K562 (cell line): ENCODE results near the gene SERTM1. TPM values are rescaled to one million over a fixed set of nuclear protein-coding genes. Genes with fewer than 3 reads are reported as not detected.
A peak's percentile ranks its signal among the peaks of the same experiment; 100 is the strongest.

Experiments used
- ATAC-seq: fragments of 200-7000 bp; cut with Tn5 transposase; 3 replicates; pipeline ENCODE4 v1.9.1; 2020; ENCODE audit warnings: moderate library complexity
- BruUV-seq: library from RNA; stranded (reverse); fragments of 400-500 nt; replicated peaks from 2 replicates; lab custom pipeline; 2021; lab: Mats Ljungman, UMichigan
- CTCF ChIA-PET: fragments of 300-600 bp; formaldehyde crosslinking; extraction: SDS; loops from one replicate; lab custom pipeline; 2021; ENCODE audit warnings: low intra/inter-chr PET ratio; lab: Yijun Ruan, JAX
- POLR2A ChIA-PET: fragments of 300-600, 350-650 bp; sonication (Branson Sonifier 250); formaldehyde crosslinking; extraction: SDS; loops from one replicate; lab custom pipeline; 2021; ENCODE audit warnings: antibody characterized with exemption, inconsistent platforms; lab: Yijun Ruan, JAX
- DNase-seq, 4 experiments: peaks; one replicate each; pipeline versions ENCODE4 v3.0.0 to v3.0.0-alpha.2; 2011 to 2018; ENCODE audit warnings: low spot score in 3 of 4, mixed read lengths in 3 of 4; ENCODE audit errors: extremely low read depth in 1 of 4
- FAIRE-seq: peaks from 2 replicates; lab custom pipeline; 2011; peaks lifted over from hg19 to GRCh38; lab: Jason Lieb, UNC
- H2AFZ ChIP-seq: 2 replicates; pipeline ENCODE4 v1.6.0; 2011; ENCODE audit warnings: low read depth, low read length, control low read depth, inconsistent platforms
- H3K27ac ChIP-seq: fragments of 200-600 bp; 3 replicates; pipeline ENCODE4 v1.8.0; 2011; ENCODE audit warnings: low read depth, mild to moderate bottlenecking, control low read depth, inconsistent platforms, low read length, moderate library complexity, mixed read lengths; ENCODE audit errors: extremely low read depth
- H3K27me3 ChIP-seq, 2 experiments: fragments of 300-600 bp in 1 of 2; 2 replicates in 1 of 2; 3 replicates in 1 of 2; pipeline versions ENCODE4 v1.6.0 to v1.8.0; 2011; ENCODE audit warnings: inconsistent platforms in 2 of 2, low read length in 2 of 2, mild to moderate bottlenecking in 1 of 2, mixed read lengths in 1 of 2, moderate library complexity in 1 of 2; ENCODE audit not compliant: control insufficient read depth in 2 of 2, insufficient read depth in 2 of 2
- H3K36me3 ChIP-seq: fragments of 300-600 bp; 3 replicates; pipeline ENCODE4 v1.8.0; 2011; ENCODE audit warnings: mild to moderate bottlenecking, low read length, inconsistent platforms; ENCODE audit not compliant: control insufficient read depth, insufficient read depth
- H3K4me1 ChIP-seq, 2 experiments: fragments of 200-600 bp in 1 of 2; replicated peaks in 1 of 2; 2 replicates in 1 of 2; 3 replicates in 1 of 2; pipeline versions ENCODE4 v1.5.1 to v1.8.0; 2011; ENCODE audit warnings: inconsistent platforms in 2 of 2, low read length in 2 of 2, mild to moderate bottlenecking in 1 of 2, mixed read lengths in 1 of 2, moderate library complexity in 1 of 2; ENCODE audit not compliant: control insufficient read depth in 2 of 2, insufficient read depth in 2 of 2
- H3K4me2 ChIP-seq: 2 replicates; pipeline ENCODE4 v1.6.1; 2011; ENCODE audit warnings: low read length, control low read depth, inconsistent platforms, mixed read lengths; ENCODE audit not compliant: insufficient read depth
- H3K4me3 ChIP-seq: fragments of 200-600 bp; sonication (generic), shearing (Covaris generic); 2 replicates; pipeline ENCODE4 v1.5.1; 2016; ENCODE audit warnings: control low read depth, inconsistent platforms
- H3K79me2 ChIP-seq: fragments of 200-600 bp; 3 replicates; pipeline ENCODE4 v1.8.0; 2011; ENCODE audit warnings: low read length, inconsistent platforms; ENCODE audit not compliant: control insufficient read depth, insufficient read depth
- H3K9ac ChIP-seq, 2 experiments: 2 replicates each; pipeline versions ENCODE4 v1.6.0 to v1.6.1; 2011; ENCODE audit warnings: low read depth in 2 of 2, low read length in 2 of 2, control low read depth in 1 of 2, inconsistent platforms in 1 of 2, mild to moderate bottlenecking in 1 of 2, mixed read lengths in 1 of 2; ENCODE audit not compliant: insufficient read depth in 1 of 2
- H3K9me1 ChIP-seq: one replicate; pipeline ENCODE4 v1.6.0; 2011; ENCODE audit warnings: inconsistent platforms, mild to moderate bottlenecking, low read length, moderate library complexity; ENCODE audit not compliant: control insufficient read depth, insufficient read depth
- H3K9me3 ChIP-seq: replicated peaks from 2 replicates; pipeline ENCODE4 v1.5.1; 2011; ENCODE audit warnings: low read depth, low read length, inconsistent platforms; ENCODE audit not compliant: control insufficient read depth, insufficient read depth
- H4K20me1 ChIP-seq: replicated peaks from 2 replicates; pipeline ENCODE4 v1.6.1; 2011; ENCODE audit warnings: low read length, inconsistent platforms, mixed read lengths; ENCODE audit not compliant: control insufficient read depth, insufficient read depth
- CBFB ChIP-seq: sonication (generic); formaldehyde crosslinking; IDR thresholded peaks from 2 replicates; pipeline ENCODE4 v1.4.0; 2020; ENCODE audit warnings: mild to moderate bottlenecking, missing genetic modification reagents
- PTBP1 ChIP-seq: fragments of 200-400 bp; formaldehyde crosslinking; IDR thresholded peaks from 2 replicates; pipeline ENCODE4 v1.6.1; 2017; ENCODE audit warnings: low read depth, low read length
- TOE1 ChIP-seq, 2 experiments: fragments of 450-650 bp in 1 of 2; sonication (generic) in 1 of 2; formaldehyde crosslinking in 1 of 2; IDR thresholded peaks; 2 replicates each; pipeline versions ENCODE4 v1.7.1 to v1.8.0; 2016 to 2022; ENCODE audit warnings: borderline replicate concordance in 2 of 2, mild to moderate bottlenecking in 2 of 2, antibody characterized with exemption in 1 of 2, inconsistent platforms in 1 of 2, low read depth in 1 of 2, missing genetic modification reagents in 1 of 2, moderate library complexity in 1 of 2
- ZNF780A ChIP-seq: fragments of 250-450 bp; sonication (Bioruptor Pico); IDR thresholded peaks from 2 replicates; pipeline ENCODE4 v1.5.0; 2021; ENCODE audit warnings: mild to moderate bottlenecking
- WGBS: fragments of 100-300 bp; shearing (Covaris generic); methylation state at CpG from one replicate; pipeline ENCODE4 v1.1.6; 2016; ENCODE audit warnings: low coverage, mixed read lengths; ENCODE audit not compliant: insufficient coverage; ENCODE audit errors: missing lambda C conversion rate; 5-methylcytosine and 5-hydroxymethylcytosine counted together
- in situ Hi-C: fragments of 300-500 bp; cut with MboI; formaldehyde crosslinking; loops from 4 replicates; pipeline ENCODE4 v1.15.0; 2018; ENCODE audit warnings: inconsistent platforms, mixed read lengths
- intact Hi-C: fragments of 100-400 bp; cut with micrococcal nuclease; formaldehyde crosslinking; loops from 2 replicates; pipeline ENCODE4 v1.14.2; 2022
- polyA plus RNA-seq, 8 experiments: library from polyadenylated mRNA; depleted of rRNA in 4 of 8; stranded (reverse) in 5 of 8; unstranded in 3 of 8; fragments of >200 nt; fragmentation: Nextera tagmentation in 2 of 8; fragmentation: Illumina TruSeq in 1 of 8; extraction: Ambion mirVana in 2 of 8; extraction: Trizol in 1 of 8; gene quantifications; 2 replicates each; pipeline versions ENCODE4 v1.2.1 to v1.2.3, GENCODE V29; 2011 to 2014; ENCODE audit warnings: inconsistent platforms in 1 of 8, missing spikeins in 1 of 8
- total RNA-seq, 7 experiments: library from RNA; depleted of rRNA in 6 of 7; stranded (reverse); fragments of >200 nt in 6 of 7; fragmentation: Illumina TruSeq in 2 of 7; extraction: Trizol in 2 of 7; gene quantifications; 2 replicates each; pipeline versions ENCODE4 v1.2.1 to v1.2.3, GENCODE V29; 2011 to 2021; ENCODE audit warnings: low replicate concordance in 1 of 7
- TF ChIP-seq, protein P1 (sequence below): fragments of 250-450 bp; sonication (Bioruptor Pico); IDR thresholded peaks from 2 replicates; pipeline ENCODE4 v1.8.0; 2021; ENCODE audit warnings: moderate library complexity, mild to moderate bottlenecking, inconsistent platforms
- TF ChIP-seq, protein P2 (sequence below): sonication (generic); formaldehyde crosslinking; IDR thresholded peaks from 2 replicates; pipeline ENCODE4 v1.8.1; 2023; ENCODE audit warnings: mild to moderate bottlenecking, missing genetic modification reagents, moderate library complexity

Gene SERTM1
- total and polyA plus RNA-seq, 9 of the 15 experiments (the other 6 are each of a cell fraction or from before 2014, with no cell fraction given), result not detected

DNA sequence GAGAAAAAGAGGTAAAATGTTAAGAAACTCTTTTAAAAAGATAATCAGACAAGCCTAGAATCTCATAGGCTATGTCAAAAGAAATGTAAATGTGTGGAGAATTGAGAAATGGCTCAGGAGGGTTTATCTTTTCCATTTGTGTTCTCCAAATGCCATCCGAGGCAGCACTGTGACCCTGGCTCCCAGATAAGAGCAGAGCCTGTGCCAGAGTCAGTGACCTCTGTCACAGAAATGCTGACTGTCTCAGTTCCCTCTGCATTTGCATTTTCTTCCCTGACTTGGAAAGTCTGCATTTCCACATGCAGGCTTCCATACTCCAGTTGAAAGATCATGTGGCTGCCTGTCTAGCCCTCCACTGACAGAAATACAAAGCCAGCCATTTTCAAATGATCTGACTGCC lies 42.0 kb downstream of the SERTM1 start:
- Histone ChIP-seq H3K4me3 (no peak overlapping the region), H3K79me2 (no peaks in the 10 kb centered on the region), H4K20me1 (no peaks in the 10 kb centered on the region), H3K4me2 (no peak overlapping the region), H3K27ac (no peak overlapping the region), H2AFZ (no peak overlapping the region), H3K27me3 (no peaks in the 10 kb centered on the region; a peak in 1 of 5 replicates), H3K4me1 (no peaks in the 10 kb centered on the region), H3K9me3 (no peaks in the 10 kb centered on the region), H3K9me1 (no peaks in the 10 kb centered on the region), H3K36me3 (no peaks in the 10 kb centered on the region), H3K9ac (no peak overlapping the region)
- no peak for TF ChIP-seq CBFB
- TF ChIP-seq, protein P1, sequence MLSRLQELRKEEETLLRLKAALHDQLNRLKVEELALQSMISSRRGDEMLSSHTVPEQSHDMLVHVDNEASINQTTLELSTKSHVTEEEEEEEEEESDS (CRISPR knock-in tag), result no peak
- TF ChIP-seq, protein P2, sequence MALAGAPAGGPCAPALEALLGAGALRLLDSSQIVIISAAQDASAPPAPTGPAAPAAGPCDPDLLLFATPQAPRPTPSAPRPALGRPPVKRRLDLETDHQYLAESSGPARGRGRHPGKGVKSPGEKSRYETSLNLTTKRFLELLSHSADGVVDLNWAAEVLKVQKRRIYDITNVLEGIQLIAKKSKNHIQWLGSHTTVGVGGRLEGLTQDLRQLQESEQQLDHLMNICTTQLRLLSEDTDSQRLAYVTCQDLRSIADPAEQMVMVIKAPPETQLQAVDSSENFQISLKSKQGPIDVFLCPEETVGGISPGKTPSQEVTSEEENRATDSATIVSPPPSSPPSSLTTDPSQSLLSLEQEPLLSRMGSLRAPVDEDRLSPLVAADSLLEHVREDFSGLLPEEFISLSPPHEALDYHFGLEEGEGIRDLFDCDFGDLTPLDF, result no peak
- TF ChIP-seq TOE1 (IDR thresholded peaks at IDR 0.05; ENCODE audit: borderline replicate concordance), result no peak
- no peak for TF ChIP-seq TOE1 (CRISPR knock-in tag; IDR thresholded peaks at IDR 0.05; ENCODE audit: borderline replicate concordance, low read depth)
- TF ChIP-seq ZNF780A (CRISPR knock-in tag), result no peak
- no peak for TF ChIP-seq PTBP1
- ChIA-PET POLR2A (no interaction called here), CTCF (no interaction called here)
- intact Hi-C loops, result no loop called here
- whole genome bisulfite sequencing, result 0% methylated on average over 1 of the region's 1 CpG
- BruUV-seq, result no TSS peak
- in situ Hi-C loops, result no loop called here
- FAIRE-seq (no peak), ATAC-seq (no peak), DNase-seq (peak in 1 of 4 experiments; percentile 1)
